H9 (cell line): ENCODE results near the gene ARIH1. TPM values are rescaled to one million over a fixed set of nuclear protein-coding genes. Genes with fewer than 3 reads are reported as not detected.

ENCODE experiments used
- DNase-seq: peaks from one replicate; pipeline ENCODE4 v3.0.0-alpha.2; 2017
- H2AFZ ChIP-seq: one replicate; pipeline ENCODE4 v1.6.1; 2013; ENCODE audit warnings: mild to moderate bottlenecking, low read length, control low read depth, moderate library complexity
- H2AK5ac ChIP-seq: 2 replicates; pipeline ENCODE4 v1.6.1; 2013; ENCODE audit warnings: low read length, control low read depth, mixed read lengths; ENCODE audit not compliant: insufficient read length
- H2BK120ac ChIP-seq: one replicate; pipeline ENCODE4 v1.6.1; 2013; ENCODE audit warnings: low read depth, mild to moderate bottlenecking, low read length, control low read depth, inconsistent platforms; ENCODE audit not compliant: poor library complexity, severe bottlenecking
- H2BK12ac ChIP-seq: 2 replicates; pipeline ENCODE4 v1.6.1; 2013; ENCODE audit warnings: low read length, control low read depth, mixed read lengths, low read depth; ENCODE audit not compliant: insufficient read length
- H2BK15ac ChIP-seq: 2 replicates; pipeline ENCODE4 v1.6.1; 2013; ENCODE audit warnings: low read depth, low read length, control low read depth
- H2BK20ac ChIP-seq: one replicate; pipeline ENCODE4 v1.6.1; 2013; ENCODE audit warnings: low read depth, mild to moderate bottlenecking, low read length, control low read depth, inconsistent platforms; ENCODE audit not compliant: poor library complexity, severe bottlenecking
- H2BK5ac ChIP-seq: 2 replicates; pipeline ENCODE4 v1.6.1; 2013; ENCODE audit warnings: low read length, control low read depth, mixed read lengths; ENCODE audit not compliant: insufficient read length
- H3K14ac ChIP-seq: 2 replicates; pipeline ENCODE4 v1.6.1; 2013; ENCODE audit warnings: low read length, control low read depth; ENCODE audit not compliant: insufficient read depth
- H3K18ac ChIP-seq: 2 replicates; pipeline ENCODE4 v1.6.1; 2013; ENCODE audit warnings: low read depth, mild to moderate bottlenecking, mixed read lengths, low read length, control low read depth; ENCODE audit not compliant: insufficient read length
- H3K23ac ChIP-seq: 2 replicates; pipeline ENCODE4 v1.6.1; 2013; ENCODE audit warnings: low read length, control low read depth, mixed read lengths, low read depth; ENCODE audit not compliant: insufficient read length
- H3K23me2 ChIP-seq: 2 replicates; pipeline ENCODE4 v1.6.1; 2013; ENCODE audit warnings: low read depth, mild to moderate bottlenecking, mixed read lengths, low read length, control low read depth; ENCODE audit not compliant: insufficient read length, poor library complexity, severe bottlenecking
- H3K27ac ChIP-seq: 2 replicates; pipeline ENCODE4 v1.5.1; 2013; ENCODE audit warnings: low read length, control low read depth, mixed read lengths, low read depth; ENCODE audit not compliant: insufficient read length
- H3K27me3 ChIP-seq: 2 replicates; pipeline ENCODE4 v1.6.1; 2013; ENCODE audit warnings: low read length, control low read depth, inconsistent platforms; ENCODE audit not compliant: insufficient read depth
- H3K4ac ChIP-seq: 2 replicates; pipeline ENCODE4 v1.6.1; 2013; ENCODE audit warnings: low read depth, mild to moderate bottlenecking, control low read depth, inconsistent platforms, low read length, moderate library complexity
- H3K4me1 ChIP-seq: 2 replicates; pipeline ENCODE4 v1.6.1; 2013; ENCODE audit warnings: low read length, control low read depth, inconsistent platforms; ENCODE audit not compliant: insufficient read depth
- H3K4me2 ChIP-seq: 2 replicates; pipeline ENCODE4 v1.6.1; 2013; ENCODE audit warnings: low read length, control low read depth, mixed read lengths; ENCODE audit not compliant: insufficient read length, insufficient read depth
- H3K56ac ChIP-seq: 2 replicates; pipeline ENCODE4 v1.6.1; 2013; ENCODE audit warnings: low read depth, mild to moderate bottlenecking, mixed read lengths, low read length, control low read depth; ENCODE audit not compliant: insufficient read length
- H3K79me1 ChIP-seq: 2 replicates; pipeline ENCODE4 v1.6.1; 2013; ENCODE audit warnings: low read depth, mild to moderate bottlenecking, moderate library complexity, low read length, control low read depth, inconsistent platforms; ENCODE audit not compliant: insufficient read depth, poor library complexity, severe bottlenecking
- H3K79me2 ChIP-seq: 2 replicates; pipeline ENCODE4 v1.6.1; 2013; ENCODE audit warnings: low read length, control low read depth, inconsistent platforms; ENCODE audit not compliant: insufficient read depth
- H3K9ac ChIP-seq: 2 replicates; pipeline ENCODE4 v1.6.1; 2013; ENCODE audit warnings: low read length, control low read depth, mixed read lengths; ENCODE audit not compliant: insufficient read length; ENCODE audit errors: extremely low read depth
- H3K9me3 ChIP-seq: one replicate; pipeline ENCODE4 v1.6.1; 2013; ENCODE audit warnings: low read depth, low read length, inconsistent platforms; ENCODE audit not compliant: control insufficient read depth
- H3T11ph ChIP-seq: one replicate; pipeline ENCODE4 v1.6.1; 2013; ENCODE audit warnings: mild to moderate bottlenecking, low read length, control low read depth, inconsistent platforms
- H4K20me1 ChIP-seq: one replicate; pipeline ENCODE4 v1.6.1; 2013; ENCODE audit not compliant: control insufficient read depth, insufficient read length, insufficient read depth
- H4K5ac ChIP-seq: 2 replicates; pipeline ENCODE4 v1.6.1; 2013; ENCODE audit warnings: low read depth, mild to moderate bottlenecking, mixed read lengths, low read length, control low read depth; ENCODE audit not compliant: insufficient read length
- H4K8ac ChIP-seq: replicated peaks from 2 replicates; pipeline ENCODE4 v1.6.1; 2013; ENCODE audit warnings: low read length, control low read depth, mixed read lengths, low read depth; ENCODE audit not compliant: insufficient read length
- H4K91ac ChIP-seq: 2 replicates; pipeline ENCODE4 v1.6.1; 2013; ENCODE audit warnings: low read depth, mild to moderate bottlenecking, moderate library complexity, mixed read lengths, low read length, control low read depth; ENCODE audit not compliant: insufficient read length
- H3K27ac Mint-ChIP-seq, 3 experiments: 2 replicates in 2 of 3; 3 replicates in 1 of 3; pipeline ENCODE4 v1.8.0; 2020 to 2021; ENCODE audit warnings: mixed read lengths in 3 of 3, mild to moderate bottlenecking in 1 of 3, moderate library complexity in 1 of 3
- H3K27me3 Mint-ChIP-seq: 2 replicates; pipeline ENCODE4 v1.8.0; 2021; ENCODE audit warnings: low read depth, mild to moderate bottlenecking, moderate library complexity, mixed read lengths
- H3K36me3 Mint-ChIP-seq, 3 experiments: 2 replicates in 2 of 3; 3 replicates in 1 of 3; pipeline ENCODE4 v1.8.0; 2020 to 2021; ENCODE audit warnings: low read depth in 3 of 3, mixed read lengths in 3 of 3; ENCODE audit not compliant: insufficient read depth in 1 of 3
- H3K4me1 Mint-ChIP-seq, 2 experiments: 2 replicates each; pipeline ENCODE4 v1.8.0; 2020; ENCODE audit warnings: mixed read lengths in 2 of 2
- H3K4me3 Mint-ChIP-seq, 2 experiments: 2 replicates in 1 of 2; 3 replicates in 1 of 2; pipeline ENCODE4 v1.8.0; 2020 to 2021; ENCODE audit warnings: mild to moderate bottlenecking in 2 of 2, mixed read lengths in 2 of 2, moderate library complexity in 1 of 2
- H3K9me3 Mint-ChIP-seq, 2 experiments: 2 replicates in 1 of 2; 3 replicates in 1 of 2; pipeline ENCODE4 v1.8.0; 2020; ENCODE audit warnings: mild to moderate bottlenecking in 2 of 2, mixed read lengths in 2 of 2, moderate library complexity in 1 of 2
- CTCF ChIP-seq: fragments of 200-600 bp; sonication (generic); conservative IDR thresholded peaks from 3 replicates; pipeline ENCODE4 v1.8.0; 2021; ENCODE audit warnings: antibody characterized with exemption, mild to moderate bottlenecking
- WGBS: extraction: QIAGEN DNeasy Blood & Tissue Kit; methylation state at CpG from one replicate; pipeline ENCODE4 v1.1.7; 2013; ENCODE audit warnings: missing lambda C conversion rate, low lambda C conversion rate, mixed read lengths; ENCODE audit not compliant: insufficient read length; ENCODE audit errors: extremely low coverage; 5-methylcytosine and 5-hydroxymethylcytosine counted together
- total RNA-seq: library from RNA; stranded (reverse); gene quantifications from 2 replicates; pipeline ENCODE4 v1.2.1, GENCODE V29; 2021

The ARIH1 gene
- total RNA-seq, 1 experiment from 2014 or later: 158 TPM

- Histone ChIP-seq H2BK15ac (no peak overlapping the region), H2BK5ac (no peak overlapping the region), H4K5ac (no peak overlapping the region), H3K79me2 (peaks cover 14% of the 10 kb centered on the region; the same call in 1 of the 2 replicates), H3K56ac (no peak overlapping the region), H2BK20ac (no peak overlapping the region), H3K23ac (no peak overlapping the region), H2BK120ac (no peak overlapping the region), H3K27ac (no peak overlapping the region), H3K79me1 (peaks cover 6% of the 10 kb centered on the region), H2BK12ac (no peak overlapping the region), H4K91ac (no peak overlapping the region), H3K9ac (no peak overlapping the region), H2AK5ac (no peak overlapping the region), H3T11ph (no peak overlapping the region), H3K18ac (no peak overlapping the region), H3K27me3 (no peaks in the 10 kb centered on the region), H3K14ac (no peak overlapping the region), H3K4me1 (no peaks in the 10 kb centered on the region; the same call in 1 of the 2 replicates), H3K9me3 (no peaks in the 10 kb centered on the region), H3K23me2 (no peaks in the 10 kb centered on the region), H3K4ac (no peak overlapping the region), H4K20me1 (no peaks in the 10 kb centered on the region), H4K8ac (no peak overlapping the region), H3K4me2 (no peak overlapping the region), H2AFZ (no peak overlapping the region)
- no CpG with 5 or more reads among the region's 2 CpGs for WGBS
- no peaks in the 10 kb centered on the region for H3K27me3 Mint-ChIP-seq
- H3K4me1 Mint-ChIP-seq: peaks cover 10 to 11% of the 10 kb centered on the region in 2 experiments; a peak in 1 of 4 replicates
- no peaks in the 10 kb centered on the region for H3K9me3 Mint-ChIP-seq
- peaks cover 2 to 16% (median 5%) of the 10 kb centered on the region in 3 experiments; a peak in 4 of 7 replicates for H3K36me3 Mint-ChIP-seq
- DNase-seq: no peak
- H3K27ac Mint-ChIP-seq: no peak overlapping the region
- TF ChIP-seq CTCF: no peak
- no peak overlapping the region for H3K4me3 Mint-ChIP-seq
These were observed 42.6 kb downstream of the ARIH1 start for GRCh38 chr15:72516777-72517176.
